NCI-H2227 (cell line): Measurements from ENCODE around the gene NR2C2.

Source experiments
- DNase-seq: peaks from one replicate; lab custom pipeline; 2025; ENCODE audit not compliant: unreplicated experiment; lab: John Stamatoyannopoulos, UW

Gene NR2C2

DNA sequence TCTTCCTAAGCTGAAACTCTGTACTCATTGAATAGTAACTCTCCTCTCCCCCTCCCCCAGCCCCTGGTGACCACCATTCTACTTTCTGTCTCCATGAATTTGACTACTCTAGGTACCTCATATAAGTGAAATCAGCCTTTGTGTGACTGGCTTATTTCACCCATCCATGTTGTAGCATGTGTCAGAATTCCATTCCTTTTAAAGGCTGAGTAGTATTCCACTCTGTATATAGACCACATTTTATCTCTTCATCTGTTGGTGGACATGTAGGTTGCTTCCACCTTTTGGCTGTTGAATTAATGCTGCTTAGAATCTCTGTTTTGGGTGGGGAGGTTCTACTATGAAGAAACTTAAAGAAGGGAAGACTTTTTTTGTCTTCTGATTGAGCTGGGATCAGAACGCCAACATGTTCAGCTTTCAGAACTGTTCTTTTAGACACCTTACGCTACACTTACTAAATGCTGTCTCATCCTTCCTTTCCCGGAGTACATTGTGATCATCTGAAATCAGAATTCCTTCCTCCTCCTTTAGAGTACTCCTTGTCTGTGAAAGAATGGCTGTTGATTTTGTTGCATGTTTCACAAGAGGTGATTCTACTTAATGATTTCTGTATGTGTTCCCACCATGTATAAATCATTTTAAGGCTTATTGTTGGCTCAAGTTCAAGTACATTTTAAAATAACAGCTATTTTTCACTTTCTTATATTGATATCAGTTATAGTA lies 67.4 kb downstream of the NR2C2 start:
- no peak for DNase-seq

DNA sequence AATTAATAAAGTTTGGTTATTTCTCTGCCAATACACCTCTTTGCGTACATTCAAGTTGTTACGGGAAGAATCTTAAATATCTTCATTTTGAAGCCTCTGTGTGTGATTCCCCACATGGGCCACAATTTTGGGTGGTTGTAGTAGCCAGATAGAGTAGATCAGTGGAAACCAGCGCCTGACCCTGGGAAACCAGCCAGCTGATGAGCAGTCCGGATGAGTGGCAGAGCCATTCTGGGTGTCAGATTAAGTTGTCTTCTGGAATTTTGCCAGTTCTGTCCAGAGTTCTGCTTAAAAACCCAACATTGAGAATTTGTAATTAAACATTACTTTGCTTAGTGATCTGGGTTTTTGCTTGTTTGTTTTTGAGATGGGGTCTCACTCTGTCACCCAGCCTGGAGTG lies 68.1 kb downstream of the NR2C2 start:
- no peak for DNase-seq

DNA sequence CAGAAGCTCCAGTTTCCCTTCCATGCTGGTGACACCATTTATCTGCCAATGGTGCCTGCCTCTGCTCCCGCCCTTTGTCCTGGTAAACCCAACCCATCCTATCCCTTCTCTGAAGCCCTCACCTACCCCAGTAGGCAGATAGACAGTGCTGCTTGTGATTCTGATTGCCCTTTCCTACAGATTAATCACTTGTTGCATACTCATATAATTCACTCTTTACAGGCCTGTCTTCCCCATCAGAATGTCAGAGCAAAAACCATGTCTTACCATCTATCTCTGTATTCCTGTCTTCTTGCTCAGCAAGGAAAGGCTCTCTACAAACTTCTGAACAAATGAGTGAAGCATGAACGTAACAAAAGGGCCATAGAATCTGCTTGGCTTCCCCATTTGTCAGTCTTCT lies 69.8 kb downstream of the NR2C2 start:
- DNase-seq, result no peak

DNA sequence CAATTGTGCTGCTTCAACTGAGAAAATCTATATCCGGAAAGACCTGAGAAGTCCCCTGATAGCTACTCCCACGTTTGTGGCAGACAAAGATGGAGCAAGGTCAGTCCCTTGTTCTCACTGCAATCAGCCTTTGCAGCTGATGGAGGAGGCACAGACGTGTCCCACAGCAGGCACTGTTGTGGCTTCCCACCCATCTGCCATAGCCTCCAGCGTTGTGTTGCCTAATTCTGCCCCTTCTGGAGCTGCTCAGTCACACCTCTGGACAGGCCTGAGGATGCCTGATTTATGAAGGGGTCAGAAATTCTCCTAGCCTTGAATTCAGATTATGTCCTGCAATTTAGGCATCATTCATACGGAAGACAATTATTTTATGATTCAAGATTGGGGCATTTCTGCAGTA lies 75.9 kb downstream of the NR2C2 start:
- DNase-seq, result no peak

DNA sequence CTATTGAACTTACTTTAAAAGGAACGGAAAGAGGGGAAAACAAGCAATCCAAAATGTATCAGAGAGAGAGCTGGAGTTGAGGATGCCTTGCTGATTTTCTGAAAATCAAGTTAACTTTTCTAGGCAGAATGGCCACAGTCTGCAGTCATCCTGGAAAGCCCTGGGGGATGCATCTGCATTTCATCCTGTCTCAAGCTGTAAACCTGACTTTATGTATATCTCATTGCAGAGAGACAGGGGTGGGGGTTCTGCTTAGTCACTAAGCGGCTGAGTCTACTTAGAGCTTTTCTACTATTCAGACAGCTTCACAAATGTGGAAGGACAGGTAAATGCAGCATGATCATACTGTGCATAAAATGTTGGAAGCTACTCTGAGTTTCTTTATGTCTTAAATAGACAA lies 76.3 kb downstream of the NR2C2 start:
- no peak for DNase-seq

DNA sequence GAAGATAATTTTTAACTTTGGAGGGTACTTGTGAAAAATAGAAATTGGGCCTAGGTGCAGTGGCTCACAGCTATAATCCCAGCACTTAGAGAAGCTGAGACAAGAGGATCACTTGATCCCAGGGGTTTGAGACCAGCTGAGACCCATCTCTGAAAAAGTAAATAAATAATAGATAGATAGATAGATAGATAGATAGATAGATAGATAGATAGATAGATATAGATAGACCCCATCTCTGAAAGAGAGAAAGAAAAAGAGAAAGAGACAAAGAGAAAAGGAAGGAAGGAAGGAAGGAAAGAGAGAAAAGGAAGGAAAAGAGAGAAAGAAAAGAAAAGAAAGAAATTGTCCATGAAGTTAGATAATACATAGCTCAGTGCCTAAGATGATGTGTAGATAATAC lies 82.2 kb downstream of the NR2C2 start:
- DNase-seq, result no peak

DNA sequence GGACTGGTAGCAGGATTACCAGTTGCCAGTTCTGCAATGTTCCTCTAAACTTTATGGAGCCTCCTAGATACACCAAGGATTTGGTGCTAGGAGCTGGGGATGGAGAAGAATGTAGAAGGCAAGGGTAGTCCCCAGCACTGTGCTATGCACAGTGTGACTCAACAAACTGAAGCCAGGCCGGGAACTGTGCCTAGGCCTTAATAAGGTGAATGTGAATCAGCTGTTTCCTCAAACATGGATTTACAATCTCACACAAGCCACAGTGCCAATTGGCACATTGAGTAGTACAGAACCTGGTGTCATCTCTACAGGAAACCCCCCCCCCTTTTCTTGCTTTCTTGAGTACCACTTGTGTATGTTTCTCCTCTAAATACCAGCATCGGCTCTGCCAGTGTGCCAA lies 85.3 kb downstream of the NR2C2 start:
- DNase-seq, result no peak

DNA sequence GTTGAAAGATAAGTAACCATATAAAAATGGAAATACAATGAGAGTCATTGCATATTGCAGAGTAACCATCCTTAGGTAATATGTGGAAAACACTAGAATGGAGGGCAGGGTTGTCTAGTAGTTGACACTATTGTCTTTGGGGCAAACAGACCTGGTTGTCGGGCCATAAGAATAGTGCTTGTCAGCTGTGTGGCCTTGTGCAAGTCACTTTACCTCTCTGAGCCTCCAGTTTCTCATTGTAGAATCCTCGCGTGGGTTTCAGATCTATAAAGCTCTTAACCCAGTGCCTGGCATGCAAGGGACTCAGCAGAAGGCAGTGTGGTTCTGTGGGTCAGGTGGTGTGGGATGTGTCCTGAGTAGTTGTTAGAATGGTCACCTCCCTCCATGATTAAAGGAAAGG lies 85.7 kb downstream of the NR2C2 start:
- DNase-seq, result no peak

DNA sequence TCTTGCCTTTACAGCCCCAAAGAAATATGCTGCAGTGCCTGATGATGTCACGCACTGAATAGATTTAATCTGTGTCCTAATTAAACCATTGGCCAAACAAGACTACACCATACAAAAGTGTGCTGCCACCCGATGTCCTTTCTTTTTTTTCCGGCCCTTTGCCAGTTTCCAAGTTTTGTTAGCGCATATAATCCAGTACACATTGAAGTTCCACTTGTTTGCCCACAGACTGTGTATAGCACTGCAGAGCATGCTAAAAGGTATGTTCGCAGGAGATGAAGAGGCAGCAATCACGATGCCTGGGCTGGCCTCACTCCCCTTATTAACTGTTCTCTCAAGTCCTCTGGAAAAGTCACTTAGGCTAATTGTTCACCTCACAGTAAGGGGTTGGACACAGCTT lies 90.9 kb downstream of the NR2C2 start:
- no peak for DNase-seq

DNA sequence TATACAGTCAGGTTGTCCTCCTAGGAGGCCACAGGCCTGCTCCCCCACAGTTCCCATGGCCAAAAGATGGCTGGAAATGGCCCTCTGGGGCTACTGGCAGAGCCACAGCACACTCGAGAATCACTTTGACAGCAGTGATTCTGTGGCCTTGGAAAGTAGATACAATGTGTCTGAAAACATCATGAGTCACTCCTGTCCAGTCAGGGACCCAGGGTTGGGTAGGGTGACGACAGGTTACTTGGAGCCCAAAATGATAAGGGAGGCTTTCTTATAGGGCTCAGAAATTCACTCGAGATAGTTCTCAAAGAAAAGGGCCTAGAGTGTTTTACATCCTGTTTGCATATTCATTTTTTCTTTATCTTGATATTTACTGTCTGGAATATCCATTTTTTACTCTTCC lies 93.5 kb downstream of the NR2C2 start:
- DNase-seq, result no peak

DNA sequence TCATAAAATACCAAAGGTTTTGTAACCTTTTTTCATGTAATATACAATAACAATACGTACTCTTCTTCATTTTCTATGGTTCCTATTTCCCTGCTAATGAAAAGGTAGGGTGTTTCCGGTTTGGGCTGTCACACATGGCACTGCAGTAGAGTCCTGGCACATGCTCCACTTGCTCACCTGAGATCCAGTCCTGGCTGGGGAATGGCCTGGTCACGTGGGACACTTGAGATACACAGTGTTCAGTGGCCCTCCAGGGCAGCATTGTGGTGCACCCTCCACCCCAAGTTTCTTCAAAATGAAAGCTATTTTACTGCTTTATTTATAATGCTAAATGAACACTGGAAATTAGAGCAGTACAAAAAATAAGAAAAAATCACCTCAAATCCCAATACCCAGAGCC lies 94.6 kb downstream of the NR2C2 start:
- no peak for DNase-seq

DNA sequence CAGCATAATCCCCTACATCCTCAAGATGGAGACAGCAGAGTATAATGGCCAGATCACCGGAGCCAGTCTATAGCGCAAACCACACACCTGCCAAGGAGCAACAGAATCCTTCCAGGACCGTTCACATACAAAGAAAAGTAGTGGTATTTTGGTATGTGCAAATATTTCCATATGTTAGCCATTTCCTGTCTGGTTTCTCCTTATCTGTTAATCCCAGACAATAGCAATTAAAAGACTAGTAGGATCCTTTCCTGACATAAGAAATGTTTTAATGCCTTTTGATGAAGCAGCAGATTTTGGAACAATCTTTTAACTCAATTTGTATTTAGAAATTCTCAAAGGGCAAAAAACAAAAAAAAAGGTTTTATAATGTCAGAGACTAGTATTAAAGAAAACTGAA lies 95.6 kb downstream of the NR2C2 start:
- no peak for DNase-seq

DNA sequence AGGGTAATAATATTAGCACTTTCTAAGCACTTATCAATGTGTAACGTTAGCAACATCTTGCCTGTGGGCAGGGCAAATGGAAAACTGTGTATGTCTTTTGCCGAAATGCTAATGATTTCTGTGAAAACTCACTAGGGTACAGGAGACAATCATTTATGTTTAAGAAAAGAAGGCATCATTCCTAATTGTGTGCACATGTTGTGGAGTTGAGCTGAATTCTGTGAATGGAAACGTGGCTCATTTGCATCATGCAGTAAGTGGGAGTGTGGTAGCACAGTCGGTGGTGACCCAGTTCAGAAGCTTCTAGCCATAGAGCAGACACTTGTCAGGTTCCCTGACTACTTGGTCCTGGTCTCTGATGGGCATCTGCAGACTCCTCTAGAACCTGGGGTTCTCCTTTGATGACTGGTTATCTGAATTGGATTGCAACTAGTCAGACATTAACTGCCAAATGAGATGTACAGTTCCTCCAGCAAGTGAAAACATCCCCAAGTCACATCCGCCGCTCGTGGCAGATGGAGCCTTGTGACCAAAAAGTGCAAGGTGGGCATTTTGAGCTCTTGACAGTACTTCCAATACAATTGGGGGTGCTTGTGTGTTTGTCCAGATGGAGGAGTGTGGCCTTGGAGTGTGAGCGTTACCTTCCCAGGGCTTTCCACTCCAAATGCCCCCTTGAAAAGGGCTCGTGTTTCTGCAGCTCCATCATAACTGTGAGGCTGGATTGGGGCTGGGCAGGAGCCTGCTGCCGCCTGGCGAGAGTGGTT lies 96.2 kb downstream of the NR2C2 start:
- no peak for DNase-seq

DNA sequence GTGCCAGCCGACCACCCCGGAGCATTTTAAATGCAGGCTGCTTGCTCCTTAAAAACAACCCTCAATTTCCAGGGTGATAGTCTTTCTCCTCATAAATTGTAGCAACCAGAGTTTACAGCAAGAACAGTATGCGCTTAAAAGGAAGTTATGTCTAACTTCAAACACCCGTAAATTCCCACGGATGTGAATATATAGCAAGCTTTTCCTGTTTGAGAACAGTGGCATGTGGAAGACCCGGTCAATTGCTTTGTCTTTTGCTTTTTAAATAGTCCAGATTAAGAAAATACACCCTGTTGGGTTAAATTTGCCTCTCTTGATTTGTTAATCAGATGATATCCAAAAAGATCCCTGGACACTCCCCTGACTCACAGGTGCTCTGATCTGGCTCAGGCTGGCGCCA lies 96.9 kb downstream of the NR2C2 start:
- no peak for DNase-seq

DNA sequence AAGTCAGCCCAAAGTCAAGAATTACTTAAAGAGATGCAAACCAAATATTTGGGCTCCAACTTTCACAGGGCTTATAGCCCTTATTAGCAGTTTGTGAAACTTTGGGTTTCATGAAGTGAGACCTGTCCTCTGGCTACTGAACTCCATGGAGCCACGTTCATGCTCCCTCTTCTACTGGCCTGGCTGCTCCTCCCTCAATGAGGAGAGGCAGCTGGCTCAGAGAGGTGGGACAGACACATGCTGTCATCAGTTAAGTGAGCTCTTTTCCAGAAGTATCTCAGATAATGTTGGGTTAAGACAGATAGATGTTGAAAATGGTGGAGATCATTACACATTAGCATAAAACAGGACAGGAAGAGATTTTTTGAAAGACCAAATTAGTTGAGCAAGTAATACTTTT lies 98.3 kb downstream of the NR2C2 start:
- DNase-seq, result no peak

DNA sequence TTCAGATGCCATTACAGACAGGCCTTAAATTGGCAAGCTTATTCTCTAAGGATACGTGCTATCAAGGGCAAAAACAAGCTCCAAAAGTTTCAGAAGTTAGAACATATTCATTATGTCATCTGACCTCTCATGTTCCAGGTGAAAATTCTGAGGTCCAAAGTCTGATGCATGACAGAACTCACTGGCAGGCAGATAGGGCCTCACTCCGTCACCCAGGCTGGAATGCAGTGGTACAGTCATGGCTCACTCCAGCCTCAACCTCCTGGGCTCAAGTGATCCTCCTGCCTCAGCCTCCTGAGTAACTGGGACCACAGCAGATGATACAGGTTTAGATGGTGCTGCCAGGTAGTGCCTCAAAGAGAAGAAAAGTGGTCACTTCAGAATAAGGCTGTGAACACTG lies 102.2 kb downstream of the NR2C2 start:
- DNase-seq, result no peak

DNA sequence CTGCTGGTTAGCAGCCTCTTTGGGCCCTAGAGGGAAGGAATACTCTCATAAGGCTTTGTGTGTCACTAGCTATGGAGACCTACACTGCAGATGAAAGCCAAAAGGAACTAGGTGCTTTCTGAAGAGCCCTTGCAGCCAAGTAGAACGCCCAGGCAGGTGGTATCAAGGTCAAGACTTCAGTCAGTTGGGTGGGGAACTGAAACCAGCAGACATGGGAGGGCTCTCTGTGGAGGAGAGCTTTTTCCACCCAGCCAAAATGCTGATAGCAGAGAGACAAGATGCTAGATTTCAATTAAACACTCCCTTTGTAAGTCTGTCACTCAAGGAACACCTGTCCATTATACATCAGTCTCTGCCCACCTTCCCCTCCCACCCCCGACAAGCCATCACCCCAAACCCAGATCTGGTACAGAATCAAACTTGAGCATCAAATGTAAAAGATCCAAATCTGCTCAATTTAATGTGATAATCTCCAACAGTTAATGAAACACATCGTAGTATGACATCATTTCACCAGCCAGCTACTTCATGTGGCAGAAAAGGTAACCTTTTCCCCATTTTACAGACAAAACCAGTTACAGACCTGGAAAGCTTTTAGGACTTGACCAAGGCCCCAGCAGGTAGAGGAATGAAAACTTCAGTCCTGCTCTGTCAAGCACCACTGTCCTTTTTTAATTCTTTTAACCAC lies 103.2 kb downstream of the NR2C2 start:
- DNase-seq, result no peak

DNA sequence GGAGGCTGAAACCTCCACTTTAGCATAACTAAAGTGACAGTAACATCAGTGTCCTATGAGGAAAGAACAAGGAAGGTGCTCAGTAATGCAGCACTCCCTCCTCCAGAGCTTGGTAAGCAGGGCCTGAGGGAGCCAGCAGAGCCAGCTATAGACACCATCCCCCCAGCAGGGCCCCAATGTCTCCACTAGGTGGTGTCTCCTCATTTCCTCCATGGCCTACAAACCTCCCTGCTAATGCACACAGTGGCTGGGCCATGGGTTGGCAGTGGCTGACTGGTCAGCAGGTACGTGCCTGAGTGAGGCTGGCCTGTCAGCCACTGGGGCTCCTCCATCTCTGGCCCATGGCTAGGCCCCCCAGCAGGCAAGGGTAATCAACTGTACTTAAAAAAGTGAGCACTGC lies 104.1 kb downstream of the NR2C2 start:
- DNase-seq, result peak; percentile 42

DNA sequence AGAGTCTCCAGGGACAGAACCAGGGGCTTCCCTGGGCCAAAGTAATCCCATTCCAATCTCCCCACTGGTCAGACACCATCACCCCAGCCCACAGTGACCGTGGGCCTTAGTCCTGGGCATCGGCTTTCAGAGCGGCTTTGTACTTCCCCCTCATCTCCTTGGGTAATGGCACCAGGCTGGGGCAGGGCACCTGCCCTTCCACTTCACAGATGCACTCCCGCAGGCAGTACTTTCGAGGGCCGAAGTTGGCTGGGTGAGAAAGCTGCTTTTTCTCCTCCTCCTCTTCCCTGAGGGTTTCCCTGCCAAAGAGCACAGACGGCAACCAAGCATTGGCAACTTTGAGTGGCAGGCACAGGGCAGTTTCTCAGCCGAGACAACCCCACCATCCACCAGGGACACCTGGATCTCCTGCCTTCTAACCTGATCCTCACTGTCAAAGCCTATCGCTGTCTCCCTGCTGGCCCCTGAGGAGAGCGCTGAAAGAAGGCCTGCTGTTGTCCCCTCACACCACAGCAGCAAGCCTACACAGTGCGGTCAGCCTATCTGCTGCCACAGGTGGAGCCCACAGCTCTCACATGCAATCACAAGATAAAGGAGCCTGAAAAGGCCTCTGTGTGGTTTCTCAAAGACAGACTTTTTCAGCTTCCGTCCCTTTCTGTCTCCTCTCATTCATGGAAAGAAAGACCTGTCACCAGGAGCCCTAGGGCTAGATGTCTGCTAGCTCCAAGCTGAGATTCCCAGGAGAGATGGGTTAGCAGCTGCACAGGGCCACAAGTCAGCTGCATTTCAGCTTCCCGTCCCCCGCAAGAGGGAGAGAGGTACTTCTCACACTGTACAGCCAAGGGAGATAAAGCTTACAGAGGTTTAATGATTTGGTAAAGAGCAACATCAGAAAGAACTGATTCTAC lies 105.2 kb downstream of the NR2C2 start:
- DNase-seq, result no peak

DNA sequence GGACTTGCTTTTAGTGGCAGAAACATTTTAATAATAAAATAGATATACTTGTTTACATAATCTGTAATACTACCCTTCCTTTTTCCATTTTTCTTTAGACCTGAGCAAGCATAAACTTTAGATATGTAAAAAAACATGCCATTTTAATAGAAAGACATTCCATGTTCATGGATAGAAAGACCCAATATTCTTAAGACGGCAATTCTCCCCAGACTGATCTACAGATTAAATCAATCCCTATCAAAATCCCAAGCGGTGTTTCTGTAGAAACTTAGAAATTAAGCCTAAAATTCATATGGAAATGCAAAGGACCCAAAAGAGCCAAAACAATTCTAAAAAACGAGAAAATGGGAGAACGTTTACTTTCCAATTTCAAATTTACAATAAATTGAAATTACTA lies 106.2 kb downstream of the NR2C2 start:
- DNase-seq, result no peak

DNA sequence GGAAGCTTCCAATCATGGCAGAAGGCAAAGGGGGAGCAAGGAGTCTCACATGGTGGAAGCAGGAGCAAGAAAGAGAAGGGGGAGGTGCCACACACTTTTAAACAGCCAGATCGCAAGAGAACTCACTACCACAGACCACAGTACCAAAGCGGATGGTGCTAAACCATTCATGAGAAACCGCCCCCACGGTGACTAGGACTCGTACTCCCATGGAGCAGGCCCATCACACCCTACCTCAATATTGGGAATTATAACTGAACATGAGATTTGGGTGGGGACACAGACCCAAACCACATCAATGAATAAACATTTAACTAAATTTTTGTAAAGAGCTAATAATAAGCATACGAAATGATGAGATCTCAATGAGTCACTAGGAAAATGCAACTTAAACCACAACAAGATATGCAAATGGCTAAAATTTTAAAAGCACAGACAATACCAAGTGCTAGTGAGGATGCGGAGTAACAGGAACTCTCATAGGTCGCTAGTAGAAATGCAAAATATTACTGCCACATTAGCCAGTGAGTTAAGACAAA lies 107.7 kb downstream of the NR2C2 start:
- DNase-seq, result no peak
